ENCODE measurements around the gene PPP1R15A. TPM values are rescaled to one million over a fixed set of nuclear protein-coding genes. Genes with fewer than 3 reads are reported as not detected.
"Not testable (repeated sequence)": the region's sequence is repeated elsewhere in the genome, so short reads cannot be mapped to it uniquely, and the experiment has no call there.

PPP1R15A gene
- total RNA-seq, 1 experiment from 2014 or later: 51.0 TPM

GRCh38 chr19:48900477-48901406 is 28.5 kb downstream of the PPP1R15A start:
- in situ Hi-C loops (cut with HindIII; ENCODE audit: low pct_unique_long_range_greater_than_20kb, low sequenced_read_pairs): no loop called here
- peak; percentile 63 for DNase-seq (ENCODE audit: low read depth)

- DNase-seq (ENCODE audit: low read depth); in situ Hi-C loops (cut with HindIII; ENCODE audit: low pct_unique_long_range_greater_than_20kb, low sequenced_read_pairs): not testable (repeated sequence)
Measured at GRCh38 chr19:48902291-48902690, 30.1 kb downstream of the PPP1R15A start.

GRCh38 chr19:48903788-48904187 is 31.6 kb downstream of the PPP1R15A start:
- in situ Hi-C loops (cut with HindIII; ENCODE audit: low pct_unique_long_range_greater_than_20kb, low sequenced_read_pairs); DNase-seq (ENCODE audit: low read depth): not testable (repeated sequence)

GRCh38 chr19:48905664-48906063 is 33.4 kb downstream of the PPP1R15A start:
- DNase-seq (ENCODE audit: low read depth): no peak
- in situ Hi-C loops (cut with HindIII; ENCODE audit: low pct_unique_long_range_greater_than_20kb, low sequenced_read_pairs): no loop called here

GRCh38 chr19:48906324-48906723 is 34.1 kb downstream of the PPP1R15A start:
- DNase-seq (ENCODE audit: low read depth): no peak
- in situ Hi-C loops (cut with HindIII; ENCODE audit: low pct_unique_long_range_greater_than_20kb, low sequenced_read_pairs): no loop called here

GRCh38 chr19:48907671-48908070 is 35.5 kb downstream of the PPP1R15A start:
- in situ Hi-C loops (cut with HindIII; ENCODE audit: low pct_unique_long_range_greater_than_20kb, low sequenced_read_pairs): no loop called here
- no peak for DNase-seq (ENCODE audit: low read depth)

- DNase-seq (ENCODE audit: low read depth); in situ Hi-C loops (cut with HindIII; ENCODE audit: low pct_unique_long_range_greater_than_20kb, low sequenced_read_pairs): not testable (repeated sequence)
Measured at GRCh38 chr19:48909424-48910077, 37.3 kb downstream of the PPP1R15A start.

- DNase-seq (ENCODE audit: low read depth): no peak
- in situ Hi-C loops (cut with HindIII; ENCODE audit: low pct_unique_long_range_greater_than_20kb, low sequenced_read_pairs): no loop called here
Measured at GRCh38 chr19:48910803-48911202, 38.6 kb downstream of the PPP1R15A start.

GRCh38 chr19:48913114-48913889 is 41.1 kb downstream of the PPP1R15A start:
- in situ Hi-C loops (cut with HindIII; ENCODE audit: low pct_unique_long_range_greater_than_20kb, low sequenced_read_pairs): no loop called here
- no peak for DNase-seq (ENCODE audit: low read depth)

GRCh38 chr19:48914181-48914580 is 42.0 kb downstream of the PPP1R15A start:
- no peak for DNase-seq (ENCODE audit: low read depth)
- in situ Hi-C loops (cut with HindIII; ENCODE audit: low pct_unique_long_range_greater_than_20kb, low sequenced_read_pairs): no loop called here

GRCh38 chr19:48915757-48916156 is 43.5 kb downstream of the PPP1R15A start:
- DNase-seq (ENCODE audit: low read depth): no peak
- in situ Hi-C loops (cut with HindIII; ENCODE audit: low pct_unique_long_range_greater_than_20kb, low sequenced_read_pairs): no loop called here

- in situ Hi-C loops (cut with HindIII; ENCODE audit: low pct_unique_long_range_greater_than_20kb, low sequenced_read_pairs): no loop called here
- DNase-seq (ENCODE audit: low read depth): no peak
Measured at GRCh38 chr19:48918071-48918470, 45.9 kb downstream of the PPP1R15A start.

- no peak for DNase-seq (ENCODE audit: low read depth)
- in situ Hi-C loops (cut with HindIII; ENCODE audit: low pct_unique_long_range_greater_than_20kb, low sequenced_read_pairs): no loop called here
Measured at GRCh38 chr19:48918801-48919247, 46.6 kb downstream of the PPP1R15A start.

- DNase-seq (ENCODE audit: low read depth); in situ Hi-C loops (cut with HindIII; ENCODE audit: low pct_unique_long_range_greater_than_20kb, low sequenced_read_pairs): not testable (repeated sequence)
Measured at GRCh38 chr19:48919271-48919670, 47.0 kb downstream of the PPP1R15A start.

GRCh38 chr19:48920949-48921348 is 48.7 kb downstream of the PPP1R15A start:
- in situ Hi-C loops (cut with HindIII; ENCODE audit: low pct_unique_long_range_greater_than_20kb, low sequenced_read_pairs): no loop called here
- DNase-seq (ENCODE audit: low read depth): no peak

- DNase-seq (ENCODE audit: low read depth): no peak
- in situ Hi-C loops (cut with HindIII; ENCODE audit: low pct_unique_long_range_greater_than_20kb, low sequenced_read_pairs): no loop called here
Measured at GRCh38 chr19:48921721-48922500, 49.7 kb downstream of the PPP1R15A start.

GRCh38 chr19:48922548-48923490 is 50.6 kb downstream of the PPP1R15A start:
- in situ Hi-C loops (cut with HindIII; ENCODE audit: low pct_unique_long_range_greater_than_20kb, low sequenced_read_pairs): no loop called here
- no peak for DNase-seq (ENCODE audit: low read depth)

Measured in Caki2 (cell line).